ENCODE results near the gene AGA.

Gene AGA

DNA sequence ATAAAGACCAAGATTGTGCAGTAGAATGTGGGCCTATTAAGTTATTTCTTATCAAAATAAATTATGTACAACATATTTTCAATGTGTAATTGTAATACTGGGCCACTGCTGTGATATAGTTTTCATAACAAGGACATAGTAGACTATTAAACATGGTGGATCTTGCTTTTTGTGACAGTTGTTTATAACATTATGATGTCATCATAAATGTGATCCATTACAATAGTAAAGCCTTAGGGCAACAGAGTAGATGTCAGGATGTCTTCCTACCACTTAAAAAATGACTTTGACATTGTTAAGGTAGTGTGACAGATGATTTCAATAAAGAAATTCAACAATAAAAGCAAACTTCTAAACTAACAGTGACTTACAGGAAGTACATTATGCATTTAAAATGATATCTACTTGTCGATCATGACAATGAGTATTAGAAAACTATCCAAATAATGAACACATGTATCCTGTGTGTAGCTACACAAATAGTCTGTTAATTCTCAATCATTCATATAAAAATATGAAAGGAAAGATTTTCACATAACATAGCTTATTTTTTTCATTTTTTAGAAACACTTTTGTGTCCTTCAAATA is 5.3 kb upstream of the AGA start:
- no peak for DNase-seq (ENCODE audit: low read depth, low spot score)

DNA sequence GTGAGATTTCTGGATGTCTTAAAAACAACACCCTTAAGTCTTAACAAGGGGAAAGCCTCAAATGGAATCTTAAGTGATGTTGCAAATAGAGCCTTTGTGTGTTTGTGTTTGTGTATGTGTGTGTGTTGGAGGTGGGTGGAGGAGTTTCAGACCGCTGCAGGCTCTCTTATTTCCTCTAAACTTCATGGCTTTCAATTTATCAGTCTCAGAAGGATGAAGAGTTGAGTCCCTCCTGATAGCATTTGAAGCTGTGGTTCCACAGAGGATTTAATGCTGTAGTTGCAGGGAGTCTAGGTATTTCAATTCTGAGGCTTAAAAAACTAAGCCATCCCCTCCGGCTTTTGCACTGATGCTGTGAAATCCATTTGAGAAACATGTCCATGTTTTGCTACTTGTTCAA is 4.3 kb upstream of the AGA start:
- DNase-seq (ENCODE audit: low read depth, low spot score) = no peak

DNA sequence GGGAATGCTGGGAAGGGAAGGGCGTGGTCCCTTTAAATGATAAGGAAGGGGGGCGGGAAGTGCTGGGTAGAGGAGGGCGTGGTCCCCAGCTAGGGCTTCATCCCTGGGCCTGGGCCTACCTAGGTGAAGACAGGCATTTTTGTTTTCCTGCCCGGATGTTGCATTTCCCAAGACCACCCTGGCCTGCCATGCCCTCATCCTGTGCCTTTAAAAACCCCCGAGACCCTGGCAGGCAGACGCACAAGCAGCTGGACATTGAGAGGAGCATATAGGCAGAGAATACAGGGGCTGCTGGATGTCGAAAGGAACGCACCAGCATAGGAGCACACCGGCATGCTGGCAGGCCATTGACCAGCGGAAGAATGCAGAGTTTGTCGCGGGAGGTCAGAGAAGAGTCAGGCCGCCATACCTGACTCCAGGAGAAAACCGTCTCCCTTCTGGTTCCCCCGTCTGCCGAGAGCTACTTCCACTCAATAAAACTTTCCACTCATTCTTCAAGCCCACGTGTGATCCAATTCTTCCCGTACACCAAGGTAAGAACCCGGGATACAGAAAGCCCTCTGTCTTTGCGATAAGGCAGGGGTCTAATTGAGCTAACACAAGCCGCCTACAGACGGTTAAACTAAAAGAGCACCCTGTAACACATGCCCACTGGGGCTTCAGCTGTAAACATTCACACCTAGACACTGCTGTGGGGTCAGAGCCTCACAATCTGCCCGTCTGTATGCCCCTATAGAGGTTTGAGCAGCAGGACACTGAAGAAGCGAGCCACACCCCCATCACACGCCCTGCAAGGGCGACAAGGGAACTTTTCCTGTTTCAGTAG is 2.9 kb upstream of the AGA start:
- peak; percentile 90 for DNase-seq (ENCODE audit: low read depth, low spot score)

DNA sequence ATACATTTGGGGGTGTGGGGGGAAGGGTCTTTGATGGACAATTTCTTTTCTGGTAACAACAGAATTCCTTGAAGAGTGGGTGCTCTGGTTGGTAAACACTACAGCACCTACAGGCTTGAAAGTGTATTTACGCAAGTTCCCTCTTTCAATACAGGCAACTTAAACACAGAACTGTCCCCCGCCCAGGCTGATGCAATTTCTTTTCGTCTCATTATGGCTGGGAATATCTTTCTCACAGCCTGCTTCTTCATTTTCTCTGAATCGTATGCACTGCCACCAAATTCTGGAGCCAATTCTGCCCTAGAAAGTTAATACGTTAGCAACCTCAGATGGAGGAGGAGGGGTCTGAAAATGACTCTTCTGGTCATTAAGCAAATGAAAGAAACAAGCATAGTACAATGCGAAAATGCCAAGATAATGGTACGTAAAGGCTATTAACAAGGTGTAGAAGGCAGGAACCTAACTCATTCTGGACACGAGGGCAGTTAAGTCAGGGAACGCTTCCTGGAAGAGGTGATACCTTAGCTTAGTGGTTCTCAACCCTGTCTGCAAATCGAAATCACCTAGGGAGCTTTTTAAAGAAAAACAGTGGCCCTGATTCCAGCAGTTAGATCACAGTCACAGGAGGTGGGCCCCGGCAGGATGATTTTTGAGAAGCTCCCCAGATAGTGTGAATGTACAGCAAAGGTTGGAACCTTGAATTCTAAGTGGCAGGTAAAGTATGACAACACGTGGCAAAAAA is 1.0 kb downstream of the AGA start:
- peak; percentile 37 for DNase-seq (ENCODE audit: low read depth, low spot score)

DNA sequence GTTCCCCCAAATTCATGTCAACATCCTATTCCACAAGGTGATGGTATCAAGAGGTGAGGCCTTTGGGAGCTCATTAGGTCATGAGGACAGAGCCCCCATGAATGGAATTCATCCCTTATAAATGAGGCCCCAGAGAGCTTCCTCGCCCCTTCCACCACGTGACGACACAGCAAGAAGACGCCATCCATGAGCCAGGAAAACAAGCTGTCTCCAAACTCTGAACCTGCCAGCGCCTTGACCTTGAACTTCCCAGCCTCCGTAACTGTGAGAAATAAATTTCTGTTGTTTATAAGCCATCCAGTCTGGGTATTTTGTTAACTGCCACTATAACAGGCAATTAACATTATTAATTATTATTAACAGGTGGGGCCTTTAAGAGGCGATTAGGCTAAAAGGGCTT is 5.8 kb downstream of the AGA start:
- no peak for DNase-seq (ENCODE audit: low read depth, low spot score)

DNA sequence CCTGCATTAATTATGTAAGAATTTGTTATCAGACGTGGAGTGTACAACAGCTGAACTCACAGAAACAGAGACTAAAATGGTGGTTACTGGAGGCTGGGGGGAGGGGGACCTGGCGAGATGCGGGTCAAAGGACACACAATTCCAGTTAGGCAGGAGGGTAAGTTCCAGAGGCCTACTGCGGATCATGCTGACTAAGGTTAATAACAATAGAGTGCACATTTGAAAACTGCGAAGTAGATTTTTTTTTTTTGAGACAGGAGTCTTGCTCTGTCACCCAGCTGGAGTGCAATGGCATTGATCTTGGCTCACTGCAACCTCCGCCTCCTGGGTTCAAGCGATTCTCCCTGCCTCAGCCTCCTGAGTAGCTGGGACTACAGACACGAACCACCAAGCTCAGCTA is 7.6 kb downstream of the AGA start:
- no peak for DNase-seq (ENCODE audit: low read depth, low spot score)

DNA sequence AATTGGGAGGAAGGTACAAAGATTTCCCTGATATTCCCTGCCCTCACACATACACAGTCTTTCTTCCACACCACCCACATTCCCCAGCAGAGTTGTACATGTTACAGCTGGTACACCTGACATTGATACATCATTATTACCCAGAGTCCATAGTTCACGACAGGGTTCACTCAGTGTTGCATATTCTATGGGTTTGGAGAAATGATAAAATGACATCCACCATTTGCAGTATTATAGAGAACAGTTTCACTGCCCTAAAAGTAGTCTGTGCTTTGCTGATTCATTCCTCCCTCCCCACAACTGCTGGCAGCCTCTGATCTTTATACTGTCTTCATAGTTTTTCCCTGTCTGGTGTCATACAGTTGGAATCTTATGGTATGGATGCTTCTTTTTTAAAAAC is 15.0 kb downstream of the AGA start:
- DNase-seq (ENCODE audit: low read depth, low spot score) = no peak

DNA sequence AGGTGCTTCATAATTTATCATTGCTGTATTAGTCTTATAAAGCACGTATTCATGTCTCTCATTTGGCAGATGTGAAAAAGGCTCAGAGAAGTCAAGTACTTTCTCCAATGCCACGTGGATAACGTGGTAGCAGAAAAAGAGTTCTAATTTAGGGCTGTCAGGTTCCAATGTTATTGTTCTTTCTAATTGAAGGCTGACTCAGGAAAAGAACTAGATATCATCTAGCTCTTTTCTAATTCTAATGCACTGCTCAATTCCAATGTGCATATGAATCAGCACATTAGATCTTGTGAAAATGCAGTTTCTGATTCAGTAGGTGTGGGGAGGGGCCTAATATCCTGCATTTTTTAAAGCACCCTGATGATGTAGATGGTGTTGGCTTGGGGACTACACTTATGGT is 22.8 kb downstream of the AGA start:
- no peak for DNase-seq (ENCODE audit: low read depth, low spot score)

DNA sequence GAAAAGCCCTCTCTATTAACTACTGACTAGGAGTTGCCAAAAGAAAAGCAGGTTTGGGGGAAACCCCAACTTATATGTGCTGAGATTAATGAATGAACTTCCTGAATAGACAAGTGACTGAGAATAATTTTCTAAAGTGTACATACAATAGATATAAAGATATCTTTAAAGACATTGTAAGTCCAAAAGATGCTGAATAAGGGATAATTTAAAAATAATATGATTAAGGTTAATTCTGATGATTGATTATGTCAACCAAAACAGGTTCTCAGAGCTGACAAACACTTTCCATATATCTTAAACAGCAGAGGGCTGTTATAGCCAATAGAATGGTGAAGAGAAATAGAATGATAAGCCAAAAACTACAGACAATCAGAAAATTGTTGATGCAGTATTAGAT is 28.6 kb downstream of the AGA start:
- DNase-seq (ENCODE audit: low read depth, low spot score) = no peak

DNA sequence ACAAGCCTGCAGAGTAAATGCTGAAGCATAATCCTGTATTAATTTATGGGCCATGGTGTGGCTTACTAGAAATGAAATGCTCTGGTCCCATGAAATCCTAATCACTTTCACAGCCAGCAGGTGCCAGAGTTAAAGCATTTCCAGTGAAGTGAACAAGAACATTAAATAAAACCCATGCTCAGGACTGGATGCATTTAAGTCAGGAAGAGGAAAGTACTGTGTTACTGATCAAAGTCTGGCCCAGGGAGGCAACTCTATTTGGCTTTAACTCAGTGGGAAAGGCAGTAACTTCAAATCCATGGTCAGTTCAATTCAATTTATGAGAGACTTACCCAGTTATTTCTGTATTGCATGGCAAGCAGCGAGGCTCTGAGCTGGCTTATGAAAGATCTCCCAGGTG is 29.2 kb downstream of the AGA start:
- DNase-seq (ENCODE audit: low read depth, low spot score) = no peak

DNA sequence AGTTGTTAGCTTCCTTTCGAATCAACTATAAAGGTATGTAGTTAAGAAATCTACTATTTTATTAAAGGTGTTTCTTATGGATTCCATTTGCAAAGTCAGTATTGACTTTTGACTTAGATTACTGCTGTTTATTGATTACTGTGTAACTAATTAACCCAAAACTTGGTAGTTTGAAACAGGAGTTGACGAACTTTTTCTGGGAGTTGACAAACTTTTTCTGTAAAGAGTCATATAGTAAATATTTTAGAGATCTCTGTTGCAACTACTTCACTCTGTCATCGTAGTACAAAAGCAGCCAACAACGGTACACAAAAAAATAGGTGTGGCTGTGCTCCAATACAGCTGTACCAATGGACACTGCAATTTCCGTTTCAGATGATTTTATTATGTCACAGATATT is 30.2 kb downstream of the AGA start:
- no peak for DNase-seq (ENCODE audit: low read depth, low spot score)

DNA sequence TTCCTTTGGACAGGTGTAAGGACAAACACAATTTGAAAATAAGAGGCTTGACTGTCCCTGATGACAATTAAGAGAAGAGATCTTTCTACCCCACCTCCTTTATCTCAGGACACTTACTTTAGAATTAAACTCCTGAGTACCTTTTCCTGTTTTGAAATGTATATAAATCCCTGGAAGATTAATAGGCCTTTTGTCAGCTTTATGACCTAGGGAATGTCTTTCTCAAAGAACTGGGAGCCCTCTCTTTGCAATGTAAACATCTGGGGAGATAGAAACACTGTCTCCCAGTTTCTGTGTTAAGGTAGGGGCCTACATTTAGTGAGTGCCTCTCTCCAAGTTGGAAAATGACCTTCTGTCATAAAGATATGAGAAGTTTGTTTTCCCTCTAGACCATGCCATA is 31.7 kb downstream of the AGA start:
- DNase-seq (ENCODE audit: low read depth, low spot score) = no peak

DNA sequence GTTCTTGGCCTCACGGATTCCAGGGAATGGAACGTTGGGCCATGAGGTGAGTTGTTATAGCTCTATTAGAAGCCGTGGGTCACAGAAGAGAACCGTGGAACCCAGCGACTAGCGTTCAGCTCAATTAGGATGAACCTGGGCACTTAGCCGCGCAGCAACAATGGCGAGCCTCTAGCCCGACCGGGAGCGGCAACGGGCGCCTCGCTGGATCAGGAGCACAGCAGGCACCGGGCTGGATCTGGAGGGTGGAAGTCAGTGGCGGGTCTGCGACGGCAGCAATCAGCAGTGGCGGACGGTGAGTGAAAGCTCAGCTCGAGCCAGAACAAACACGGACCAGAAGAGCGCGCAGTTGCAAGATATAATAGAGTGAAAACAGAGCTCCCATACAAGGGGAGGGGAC is 34.2 kb downstream of the AGA start:
- DNase-seq (ENCODE audit: low read depth, low spot score) = no peak

DNA sequence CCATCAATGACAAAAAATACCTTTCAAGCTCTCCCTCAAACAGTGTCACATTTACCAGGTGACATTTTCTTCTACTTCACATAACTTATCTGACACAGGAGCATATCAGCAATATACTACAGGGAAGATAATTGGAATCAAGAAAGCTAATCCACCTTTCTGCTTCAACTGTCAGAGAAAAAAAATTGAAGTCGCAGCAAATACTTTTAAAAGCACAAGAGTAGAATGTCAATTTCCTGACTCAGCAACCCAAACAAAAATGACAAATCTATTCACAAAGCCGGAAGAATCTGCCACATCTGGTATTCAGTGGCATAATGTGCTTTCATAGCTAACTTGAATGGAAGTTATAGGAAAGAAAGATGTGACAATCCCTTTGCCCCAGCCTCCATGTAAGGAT is 36.7 kb downstream of the AGA start:
- no peak for DNase-seq (ENCODE audit: low read depth, low spot score)

DNA sequence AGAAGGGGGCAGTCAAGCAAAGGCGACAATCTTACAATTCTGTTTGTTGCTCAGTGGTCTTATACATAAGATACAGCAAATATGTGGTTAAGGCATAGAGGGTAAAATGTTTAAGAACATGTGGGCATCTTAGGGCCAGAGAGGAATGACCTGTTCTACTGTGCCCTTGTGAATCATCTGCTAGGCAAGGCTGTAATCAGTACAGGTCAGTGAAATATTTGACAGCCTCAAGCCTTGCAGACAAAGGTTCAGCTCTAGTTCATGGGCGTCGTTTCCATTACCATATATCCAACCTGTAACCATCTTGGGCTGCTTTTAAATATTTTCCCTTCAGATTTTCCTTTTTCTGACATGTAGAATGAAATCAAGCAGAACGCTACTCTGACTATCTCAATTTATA is 37.3 kb downstream of the AGA start:
- no peak for DNase-seq (ENCODE audit: low read depth, low spot score)

DNA sequence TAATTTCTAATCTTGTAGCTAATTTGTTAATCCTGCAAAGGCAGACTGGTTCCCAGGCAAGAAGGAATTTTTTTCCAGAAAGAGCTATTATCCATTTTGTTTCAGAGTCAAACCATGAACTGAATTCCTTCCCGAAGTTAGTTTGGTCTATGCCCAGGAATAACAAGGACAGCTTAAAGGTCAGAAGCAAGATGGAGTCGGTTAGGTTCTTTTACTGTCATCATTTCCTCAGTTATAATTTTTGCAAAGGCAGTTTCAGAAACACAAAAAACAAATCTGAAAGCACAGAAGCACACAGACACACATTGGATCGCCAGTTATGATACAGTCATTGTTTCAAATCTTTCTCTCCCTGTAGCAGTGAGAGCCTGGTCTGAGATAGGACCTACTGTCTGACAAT is 37.9 kb downstream of the AGA start:
- DNase-seq (ENCODE audit: low read depth, low spot score) = no peak

DNA sequence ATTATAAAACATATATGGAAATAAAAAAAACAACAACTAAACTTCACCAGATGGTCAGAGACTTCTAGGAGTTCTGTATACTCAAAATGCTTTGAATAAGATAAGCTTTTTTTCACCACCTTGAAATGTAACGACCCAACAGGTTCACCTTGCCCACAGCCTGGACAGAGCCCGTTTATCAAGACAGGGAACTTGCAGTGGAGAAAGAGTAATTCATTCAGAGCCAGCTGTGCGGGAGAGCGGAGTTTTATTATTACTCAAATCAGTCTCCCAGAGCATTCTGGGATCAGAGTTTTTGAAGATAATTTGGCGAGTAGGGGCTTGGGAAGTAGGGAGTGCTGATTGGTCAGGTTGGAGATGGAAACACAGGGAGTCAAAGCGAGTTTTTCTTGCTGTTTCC is 38.5 kb downstream of the AGA start:
- DNase-seq (ENCODE audit: low read depth, low spot score) = no peak

DNA sequence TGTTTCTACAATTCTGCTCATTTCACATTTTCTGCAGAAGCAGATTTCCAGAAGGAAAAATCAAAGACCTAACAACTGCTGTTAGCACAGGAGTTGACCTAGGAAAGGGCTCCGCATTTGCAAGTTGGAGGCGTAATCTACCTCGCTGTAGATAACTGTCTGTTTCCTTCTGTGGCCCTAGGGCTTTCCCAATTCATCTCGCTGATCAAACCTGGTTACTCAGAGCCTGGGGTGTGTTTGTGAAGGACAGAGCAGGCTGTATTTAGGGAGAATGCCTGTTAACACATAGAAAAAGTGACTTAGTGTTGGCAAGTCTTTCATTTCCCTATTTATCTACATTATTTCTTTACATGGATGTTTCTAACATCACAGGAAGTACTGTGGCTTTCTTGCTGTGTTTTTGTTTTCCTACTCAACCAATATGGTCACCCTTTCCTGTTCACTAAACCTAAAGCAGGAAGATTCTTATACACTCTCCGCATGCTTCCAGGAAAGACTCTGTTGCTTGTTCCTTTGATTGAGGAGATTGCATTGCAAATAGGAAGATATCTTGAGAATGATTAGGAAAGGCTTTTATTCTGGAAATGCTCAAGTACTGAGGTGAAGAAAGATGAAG is 40.5 kb downstream of the AGA start:
- peak; percentile 42 for DNase-seq (ENCODE audit: low read depth, low spot score)

DNA sequence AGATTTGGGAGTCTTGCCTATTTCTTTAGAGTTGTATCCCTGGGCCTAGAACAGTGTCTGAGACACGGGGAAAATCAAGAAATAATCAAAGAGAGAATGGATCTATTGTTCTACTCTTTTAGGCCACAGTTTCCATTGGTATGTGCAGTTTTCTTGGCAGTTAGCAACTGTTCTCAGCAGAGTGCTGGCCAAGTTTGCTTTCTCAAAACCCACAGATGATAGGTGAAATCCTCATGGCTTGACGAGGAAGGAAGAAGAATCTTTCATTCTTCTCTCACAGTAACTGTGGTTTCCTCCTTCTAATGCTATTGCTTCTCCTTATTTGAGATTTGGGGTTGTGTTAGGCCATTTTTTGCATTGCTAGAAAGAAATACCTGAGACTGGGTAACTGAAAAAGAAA is 42.2 kb downstream of the AGA start:
- no peak for DNase-seq (ENCODE audit: low read depth, low spot score)

DNA sequence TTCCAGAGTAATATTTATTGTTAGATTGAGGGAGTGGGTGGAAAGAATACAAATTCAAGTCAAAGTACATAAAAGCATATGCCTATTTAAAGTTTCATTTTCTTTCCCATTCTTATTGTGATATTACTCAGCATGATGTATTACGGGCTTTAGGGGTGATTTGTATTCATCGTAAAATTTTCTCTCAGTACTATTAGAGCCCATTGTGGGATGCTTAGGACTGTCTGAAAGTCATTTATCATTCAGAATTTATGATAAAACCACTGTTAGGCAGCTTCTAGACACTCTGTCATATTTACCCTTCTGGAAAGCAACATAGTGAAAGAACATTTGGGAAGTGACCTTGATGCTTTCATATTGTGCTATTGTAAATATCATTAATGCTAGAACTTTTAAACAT is 45.9 kb downstream of the AGA start:
- no peak for DNase-seq (ENCODE audit: low read depth, low spot score)

DNA sequence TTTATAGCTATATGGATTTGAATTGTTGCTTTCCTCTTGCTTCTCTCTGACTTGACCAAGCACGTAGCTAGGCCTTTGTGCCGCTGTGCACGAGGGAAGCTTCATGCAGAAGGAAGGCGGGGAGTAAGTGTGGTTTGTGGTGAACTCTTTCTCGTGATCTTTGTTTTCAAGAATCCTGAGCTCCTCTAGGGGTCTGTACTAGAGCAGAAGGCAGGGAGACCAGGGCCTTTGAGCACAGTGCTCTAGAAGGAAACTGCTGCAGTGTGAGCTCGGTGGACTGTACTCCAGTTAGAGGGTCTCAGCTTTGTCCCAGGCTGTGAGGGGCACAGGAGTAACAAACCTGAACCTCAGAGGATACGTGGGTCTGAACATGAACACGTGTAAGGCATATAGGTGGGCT is 49.0 kb downstream of the AGA start:
- DNase-seq (ENCODE audit: low read depth, low spot score) = no peak

DNA sequence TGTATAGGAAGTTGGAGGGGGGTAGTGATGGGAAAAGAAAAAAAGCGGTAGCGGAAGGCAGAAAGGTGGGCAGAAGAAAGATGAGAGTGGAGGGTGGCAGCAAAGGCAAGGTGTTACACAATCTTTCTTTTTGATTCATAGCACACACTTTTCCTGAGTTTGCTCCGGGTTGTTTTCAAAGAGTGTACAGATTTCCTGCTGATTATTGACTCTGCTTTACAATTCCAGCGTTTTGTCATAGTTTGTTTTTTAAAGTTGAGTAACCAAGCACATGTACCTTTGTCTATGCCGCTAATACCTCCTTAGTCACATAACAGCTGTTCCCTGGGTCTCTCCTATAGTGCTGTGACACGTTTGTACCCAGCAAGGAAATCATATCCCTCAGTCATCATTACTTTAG is 50.3 kb downstream of the AGA start:
- no peak for DNase-seq (ENCODE audit: low read depth, low spot score)

DNA sequence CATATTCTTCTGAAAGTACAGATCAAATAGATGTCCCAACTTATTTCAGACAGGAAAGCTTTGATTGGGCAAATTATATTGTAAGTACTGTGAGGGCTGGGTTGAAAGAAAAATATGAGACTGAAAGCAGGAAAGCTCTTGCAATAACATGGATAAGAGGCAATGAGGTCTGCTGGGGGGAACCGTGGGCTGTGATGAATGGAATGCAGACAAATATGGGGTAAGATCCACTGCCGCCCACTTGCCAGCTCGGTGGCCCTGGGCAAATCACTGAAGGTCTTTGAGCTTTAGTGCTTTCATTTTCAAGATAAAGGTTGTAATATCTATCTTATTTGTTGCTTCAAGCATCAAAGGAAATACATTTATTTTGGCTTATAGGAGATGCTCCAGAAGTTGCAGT is 51.0 kb downstream of the AGA start:
- DNase-seq (ENCODE audit: low read depth, low spot score) = no peak

Measured in ELF-1 (cell line).